ACC112 (cell line): ENCODE results near the gene PEX6.

Experiments
- H2AFZ ChIP-seq: fragments of 200-600 bp; sonication (generic); one replicate; pipeline ENCODE4 v1.6.0; 2017; ENCODE audit warnings: antibody characterized with exemption, low read length; ENCODE audit not compliant: unreplicated experiment
- H3K27ac ChIP-seq: fragments of 200-600 bp; sonication (generic); 2 replicates; pipeline ENCODE4 v1.5.1; 2014; ENCODE audit warnings: low read depth, mild to moderate bottlenecking, antibody characterized with exemption, low read length, moderate library complexity
- H3K27me3 ChIP-seq: fragments of 200-600 bp; sonication (generic); 2 replicates; pipeline ENCODE4 v1.6.1; 2014; ENCODE audit warnings: mild to moderate bottlenecking, antibody characterized with exemption, low read length, moderate library complexity, mixed read lengths; ENCODE audit not compliant: insufficient read depth
- H3K36me3 ChIP-seq: fragments of 200-600 bp; sonication (generic); 2 replicates; pipeline ENCODE4 v1.6.1; 2016; ENCODE audit warnings: mild to moderate bottlenecking, antibody characterized with exemption, low read length, moderate library complexity, mixed read lengths; ENCODE audit not compliant: insufficient read depth
- H3K4me1 ChIP-seq: fragments of 200-600 bp; sonication (generic); one replicate; pipeline ENCODE4 v1.6.1; 2016; ENCODE audit warnings: low read length, mixed read lengths; ENCODE audit not compliant: insufficient read depth, unreplicated experiment, control insufficient read depth
- H3K4me3 ChIP-seq: fragments of 200-600 bp; sonication (generic); 2 replicates; pipeline ENCODE4 v1.5.1; 2014; ENCODE audit warnings: mild to moderate bottlenecking, low read depth, low read length
- H3K79me2 ChIP-seq: fragments of 200-600 bp; sonication (generic); one replicate; pipeline ENCODE4 v1.6.0; 2016; ENCODE audit warnings: low read length; ENCODE audit not compliant: control insufficient read depth, unreplicated experiment, insufficient read depth

Gene PEX6

DNA sequence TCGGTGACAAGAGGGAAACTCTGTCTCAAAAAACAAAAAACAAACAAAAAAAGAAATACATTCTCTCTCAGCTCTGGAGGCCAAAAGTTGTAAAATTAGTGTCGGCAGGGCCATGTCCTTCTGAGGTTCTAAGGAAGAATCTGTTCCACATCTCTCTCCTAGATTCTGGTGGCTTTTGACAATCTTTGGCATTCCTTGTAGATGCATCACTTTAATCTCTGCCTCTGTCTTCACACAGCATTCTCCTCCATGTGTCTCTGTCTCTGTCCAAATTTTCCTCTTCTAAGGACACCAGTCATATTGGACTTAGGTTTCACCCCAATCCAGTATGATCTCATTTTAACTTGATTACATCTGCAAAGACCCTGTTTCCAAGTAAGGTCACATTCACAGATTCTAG lies 14.5 kb upstream of the PEX6 start:
- peaks cover 1% of the 10 kb centered on the region for H3K4me1 ChIP-seq
- H3K27me3 ChIP-seq = no peaks in the 10 kb centered on the region
- H2AFZ ChIP-seq = no peak overlapping the region
- H3K27ac ChIP-seq = no peak overlapping the region
- no peaks in the 10 kb centered on the region for H3K36me3 ChIP-seq
- H3K79me2 ChIP-seq = no peaks in the 10 kb centered on the region
- no peak overlapping the region for H3K4me3 ChIP-seq

- Histone ChIP-seq H3K36me3 (no peaks in the 10 kb centered on the region), H3K4me3 (no peak overlapping the region)
Measured at GRCh38 chr6:42989923-42990322, 10.9 kb upstream of the PEX6 start.

GRCh38 chr6:42988486-42989020 lies 9.6 kb upstream of the PEX6 start:
- no peak overlapping the region for H2AFZ ChIP-seq
- no peak overlapping the region for H3K27ac ChIP-seq
- peaks cover 14% of the 10 kb centered on the region for H3K79me2 ChIP-seq
- no peaks in the 10 kb centered on the region for H3K27me3 ChIP-seq
- H3K4me3 ChIP-seq = no peak overlapping the region
- no peaks in the 10 kb centered on the region for H3K36me3 ChIP-seq
- peaks cover 26% of the 10 kb centered on the region for H3K4me1 ChIP-seq

More at GRCh38 chr6:42989923-42990322, 10.9 kb upstream of the PEX6 start:
- Histone ChIP-seq H3K27ac (no peak overlapping the region), H3K79me2 (peaks cover 14% of the 10 kb centered on the region), H3K4me1 (peaks cover 26% of the 10 kb centered on the region), H2AFZ (no peak overlapping the region), H3K27me3 (no peaks in the 10 kb centered on the region)

DNA sequence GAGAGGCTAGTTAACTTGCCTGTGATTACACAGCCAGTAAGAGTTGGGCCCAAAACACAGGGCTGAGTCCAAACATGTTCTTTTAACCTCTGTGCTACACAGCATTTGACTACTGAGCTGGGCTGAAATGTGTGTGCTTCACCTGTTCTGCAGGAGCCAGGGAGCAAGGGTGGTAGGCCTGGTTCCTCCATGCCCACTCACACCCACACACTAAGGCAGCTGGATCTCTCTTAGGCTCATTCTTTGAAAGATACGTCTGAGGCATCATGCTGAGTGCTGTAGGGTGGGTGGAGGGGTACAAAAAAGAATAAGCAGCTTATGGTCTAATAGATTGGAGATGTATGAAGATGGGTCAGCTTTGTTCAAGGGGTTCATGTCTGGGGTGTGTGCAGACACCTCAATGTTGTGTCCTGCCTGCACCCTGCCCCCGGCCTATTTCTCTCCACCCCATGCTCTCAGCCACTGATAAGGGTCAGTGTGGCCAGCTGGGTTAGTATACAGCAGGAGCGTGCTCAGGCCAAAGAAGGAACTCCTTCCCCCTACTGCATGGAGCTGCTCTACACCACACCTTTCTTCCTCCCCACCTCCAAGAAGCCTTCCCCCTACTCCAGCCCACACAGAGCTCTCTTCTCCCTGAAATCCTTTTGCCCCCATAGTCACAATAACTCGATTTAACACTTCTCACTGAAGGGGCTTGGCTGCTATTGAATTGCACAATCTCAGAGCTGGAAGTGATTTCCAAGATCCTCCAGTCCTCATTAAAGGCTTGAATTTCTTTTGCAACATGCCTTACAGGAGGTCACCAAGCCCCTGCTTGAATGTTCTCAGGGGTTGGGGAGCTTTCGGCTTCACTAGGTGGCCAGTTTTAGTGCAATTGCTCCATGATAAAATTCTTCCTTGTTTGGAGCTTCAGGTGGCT lies 8.8 kb upstream of the PEX6 start:
- peaks cover 14% of the 10 kb centered on the region for H3K79me2 ChIP-seq
- H3K36me3 ChIP-seq = no peaks in the 10 kb centered on the region
- no peaks in the 10 kb centered on the region for H3K27me3 ChIP-seq
- no peak overlapping the region for H3K4me3 ChIP-seq
- peaks cover 26% of the 10 kb centered on the region for H3K4me1 ChIP-seq
- H2AFZ ChIP-seq = no peak overlapping the region
- no peak overlapping the region for H3K27ac ChIP-seq

GRCh38 chr6:42984924-42985475 lies 6.0 kb upstream of the PEX6 start:
- H3K36me3 ChIP-seq = no peaks in the 10 kb centered on the region
- peaks cover 14% of the 10 kb centered on the region for H3K79me2 ChIP-seq
- no peak overlapping the region for H3K27ac ChIP-seq

DNA sequence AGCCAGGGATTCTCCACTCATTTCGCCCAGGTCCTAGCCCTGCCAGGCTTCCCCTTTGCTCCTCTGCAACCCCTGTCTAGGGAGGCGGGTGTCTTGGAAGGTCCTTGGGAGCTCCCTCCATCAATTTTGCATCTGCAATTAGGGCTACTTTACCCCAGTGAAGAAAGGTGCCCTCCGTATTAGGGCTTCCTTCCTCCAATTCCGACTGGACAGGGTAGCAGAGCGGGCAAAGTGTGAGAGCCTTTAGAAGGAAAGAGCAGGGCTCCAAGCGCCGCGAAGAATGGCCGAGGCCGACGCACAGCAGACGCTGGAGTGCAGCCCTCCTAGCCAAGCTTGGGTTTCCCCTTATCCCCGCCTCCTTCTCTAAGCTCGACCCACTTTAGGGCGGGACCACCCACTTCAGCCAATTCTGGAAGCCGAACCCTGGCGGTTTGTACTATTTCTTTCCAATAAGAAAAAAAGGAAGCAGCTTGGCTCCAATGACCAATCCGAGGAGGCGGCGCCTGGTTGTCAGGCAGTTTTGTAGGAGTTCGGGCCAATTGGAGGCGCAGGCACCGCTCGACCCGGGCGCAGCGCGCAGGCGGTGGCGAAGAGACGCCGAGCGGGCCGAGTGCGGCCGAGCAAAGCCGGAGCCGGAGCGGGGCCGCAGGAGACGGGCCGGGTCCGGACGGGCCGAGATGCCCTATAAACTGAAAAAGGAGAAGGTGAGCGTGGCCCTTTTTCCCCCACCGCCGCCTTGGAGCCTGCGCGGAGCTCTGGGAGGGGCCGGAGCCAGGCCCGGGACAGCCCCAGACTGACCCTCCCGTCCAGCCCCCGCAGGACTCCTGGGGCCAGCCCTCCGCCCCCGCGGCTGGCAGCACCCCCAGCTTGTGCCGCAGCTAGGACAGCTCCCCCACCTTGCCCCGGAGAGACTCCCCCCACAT lies 5.3 kb upstream of the PEX6 start, which contains the start of gene PPP2R5D:
PPP2R5D (plus strand) TSS at position 570 of the 923 bp plus-strand sequence; CDS start at position 678, 108 bp downstream.
- Histone ChIP-seq H3K36me3 (no peaks in the 10 kb centered on the region), H3K27ac (no peak within 1 kb of the TSS; the same call in 1 of the 2 replicates), H3K27me3 (no peaks in the 10 kb centered on the region), H3K79me2 (peaks cover 14% of the 10 kb centered on the region), H3K4me1 (peaks cover 33% of the 10 kb centered on the region), H2AFZ (peak within 1 kb of the TSS; percentile 39), H3K4me3 (peak within 1 kb of the TSS; percentile 90)

More at GRCh38 chr6:42984924-42985475, 6.0 kb upstream of the PEX6 start:
- no peaks in the 10 kb centered on the region for H3K27me3 ChIP-seq
- peaks cover 26% of the 10 kb centered on the region for H3K4me1 ChIP-seq
- H3K4me3 ChIP-seq = peak overlapping the region; percentile 90
- H2AFZ ChIP-seq = peak overlapping the region; percentile 39

DNA sequence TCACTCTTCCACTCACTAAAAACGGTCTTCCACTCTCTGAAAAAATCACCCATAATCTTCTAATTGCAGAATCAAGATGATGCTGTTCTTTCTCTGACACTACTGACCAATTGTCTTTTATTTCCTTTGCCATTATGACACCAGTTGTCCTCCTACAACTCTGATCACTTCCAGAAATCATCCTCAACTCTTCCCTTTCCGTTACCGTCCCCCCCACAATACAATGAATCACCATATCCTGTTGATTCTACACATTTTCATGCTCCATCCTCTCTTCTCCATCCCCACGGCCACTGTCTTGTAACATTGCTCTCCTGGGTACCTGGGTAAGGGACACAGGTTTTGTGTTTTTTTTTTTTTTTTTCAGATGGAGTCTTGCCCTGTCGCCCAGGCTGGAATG lies 2.9 kb upstream of the PEX6 start:
- H3K4me1 ChIP-seq = peaks cover 31% of the 10 kb centered on the region
- no peak overlapping the region for H3K27ac ChIP-seq
- H2AFZ ChIP-seq = no peak overlapping the region
- H3K79me2 ChIP-seq = peaks cover 30% of the 10 kb centered on the region
- no peak overlapping the region for H3K4me3 ChIP-seq
- H3K36me3 ChIP-seq = no peaks in the 10 kb centered on the region
- no peaks in the 10 kb centered on the region for H3K27me3 ChIP-seq

GRCh38 chr6:42979523-42980177 lies 669 bp upstream of the PEX6 start:
- no peaks in the 10 kb centered on the region for H3K27me3 ChIP-seq
- H3K27ac ChIP-seq = peak overlapping the region; percentile 38
- peak overlapping the region; percentile 83 for H3K4me3 ChIP-seq
- H3K79me2 ChIP-seq = peaks cover 17% of the 10 kb centered on the region
- H3K4me1 ChIP-seq = peaks cover 14% of the 10 kb centered on the region
- H2AFZ ChIP-seq = peak overlapping the region; percentile 78
- no peaks in the 10 kb centered on the region for H3K36me3 ChIP-seq

DNA sequence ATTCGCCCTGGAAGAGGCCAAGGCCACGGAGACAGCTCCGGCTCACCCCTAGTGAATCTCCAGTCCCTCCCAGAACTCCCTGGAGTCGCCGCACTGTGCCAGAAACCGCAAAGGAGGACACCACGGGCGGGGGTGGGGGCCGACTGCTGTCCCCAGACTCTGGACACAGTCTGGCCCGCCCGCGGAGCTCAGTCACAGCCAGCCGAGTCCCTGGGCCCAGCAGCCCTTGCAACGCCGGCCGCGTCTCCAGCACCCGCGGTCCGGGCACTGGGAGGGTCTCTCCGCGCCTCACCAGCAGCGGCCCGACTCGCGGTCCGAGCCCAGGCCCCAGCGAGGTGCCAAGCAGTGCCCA lies 518 bp downstream of the PEX6 start:
- H3K4me1 ChIP-seq = peaks cover 14% of the 10 kb centered on the region
- H3K27ac ChIP-seq = peak overlapping the region; percentile 38; the same call in 1 of the 2 replicates
- H3K36me3 ChIP-seq = no peaks in the 10 kb centered on the region
- H3K79me2 ChIP-seq = peaks cover 17% of the 10 kb centered on the region
- peak overlapping the region; percentile 78 for H2AFZ ChIP-seq
- peak overlapping the region; percentile 83 for H3K4me3 ChIP-seq
- no peaks in the 10 kb centered on the region for H3K27me3 ChIP-seq
